ENCODE results near the gene CYB561D2. TPM values are rescaled to one million over a fixed set of nuclear protein-coding genes. Genes with fewer than 3 reads are reported as not detected.

Gene CYB561D2
- total and polyA plus RNA-seq, 9 donors = 4.5 to 17.1 (median 9.6) TPM

- peaks cover 5% of the 10 kb centered on the region for H3K4me1 ChIP-seq (ENCODE audit: insufficient read depth)
- no peaks in the 10 kb centered on the region for H3K36me3 ChIP-seq
- no peak for DNase-seq
- no peaks in the 10 kb centered on the region for H3K9me3 ChIP-seq
- no peaks in the 10 kb centered on the region for H3K27me3 ChIP-seq
- no peak overlapping the region for H3K27ac ChIP-seq
- intact Hi-C loops (cut with DNase I) = loop anchor here in 2 of 4 donors (10.0 kb wide), 2 partner anchors 157 to 167 kb away; no protein-coding TSS in a partner anchor
- TF ChIP-seq EP300 (IDR thresholded peaks at IDR 0.05) (no peak), POLR2A (IDR thresholded peaks at IDR 0.05) (no peak), CTCF (IDR thresholded peaks at IDR 0.05) (no peak)
- WGBS, 3 donors = 78 to 88% (median 83%) methylated on average over 6 of the region's 6 CpGs
- H3K4me3 ChIP-seq = no peak overlapping the region
These were observed 27.4 kb downstream of the CYB561D2 start for GRCh38 chr3:50378024-50378423.

GRCh38 chr3:50378757-50379156, 28.1 kb downstream of the CYB561D2 start:
- Histone ChIP-seq H3K4me1 (ENCODE audit: insufficient read depth) (peaks cover 6% of the 10 kb centered on the region), H3K9me3 (no peaks in the 10 kb centered on the region), H3K27me3 (no peaks in the 10 kb centered on the region), H3K4me3 (no peak overlapping the region), H3K27ac (no peak overlapping the region), H3K36me3 (no peaks in the 10 kb centered on the region)
- TF ChIP-seq POLR2A (IDR thresholded peaks at IDR 0.05) = no peak
- TF ChIP-seq CTCF (IDR thresholded peaks at IDR 0.05) = no peak
- no peak for TF ChIP-seq EP300 (IDR thresholded peaks at IDR 0.05)
- 86 to 87% (median 86%) methylated on average over 14 to 17 of the region's 17 CpGs for WGBS, 3 donors
- no peak for DNase-seq
- intact Hi-C loops (cut with DNase I) = loop anchor here in 2 of 4 donors (10.0 kb wide), 2 partner anchors 156 to 166 kb away; no protein-coding TSS in a partner anchor

GRCh38 chr3:50380405-50381085, 29.9 kb downstream of the CYB561D2 start:
- 92 to 93% (median 92%) methylated on average over 17 of the region's 17 CpGs for WGBS, 3 donors
- no peak overlapping the region for H3K4me3 ChIP-seq
- H3K36me3 ChIP-seq = no peaks in the 10 kb centered on the region
- no peak overlapping the region for H3K27ac ChIP-seq
- no peaks in the 10 kb centered on the region for H3K27me3 ChIP-seq
- intact Hi-C loops (cut with DNase I) = no loop called here
- peaks cover 6% of the 10 kb centered on the region for H3K4me1 ChIP-seq (ENCODE audit: insufficient read depth)
- DNase-seq = no peak
- H3K9me3 ChIP-seq = no peaks in the 10 kb centered on the region
- TF ChIP-seq CTCF (IDR thresholded peaks at IDR 0.05) (no peak), POLR2A (IDR thresholded peaks at IDR 0.05) (no peak), EP300 (IDR thresholded peaks at IDR 0.05) (no peak)

- Histone ChIP-seq H3K9me3 (no peaks in the 10 kb centered on the region), H3K27me3 (no peaks in the 10 kb centered on the region), H3K36me3 (no peaks in the 10 kb centered on the region), H3K4me1 (ENCODE audit: insufficient read depth) (peaks cover 6% of the 10 kb centered on the region), H3K27ac (no peak overlapping the region), H3K4me3 (no peak overlapping the region)
- DNase-seq = no peak
- intact Hi-C loops (cut with DNase I) = no loop called here
- 87 to 95% (median 93%) methylated on average over 4 of the region's 4 CpGs for WGBS, 3 donors
- TF ChIP-seq EP300 (IDR thresholded peaks at IDR 0.05) (no peak), CTCF (IDR thresholded peaks at IDR 0.05) (no peak), POLR2A (IDR thresholded peaks at IDR 0.05) (no peak)
These were observed 30.7 kb downstream of the CYB561D2 start for GRCh38 chr3:50381383-50381782.

Measured in ovary (tissue), 9 donors.